ENCODE data around the gene SPATS2. TPM values are rescaled to one million over a fixed set of nuclear protein-coding genes. Genes with fewer than 3 reads are reported as not detected.

The SPATS2 gene
- total RNA-seq, 1 donor from 2014 or later, result 13.8 TPM

- DNase-seq (ENCODE audit: low spot score in 2 of 2), result no peak
- no peak for TF ChIP-seq CTCF (IDR thresholded peaks at IDR 0.05)
- intact Hi-C loops (cut with DNase I), result loop anchor here (10.0 kb wide), 1 partner anchor 281 kb away; the partner anchor contains the start of genes KMT2D and RHEBL1
- H3K36me3 ChIP-seq, result no peaks in the 10 kb centered on the region
- H3K27me3 ChIP-seq, result peaks cover 25% of the 10 kb centered on the region
- H3K4me1 ChIP-seq, result peaks cover 34 to 50% of the 10 kb centered on the region in 2 donors
- no peaks in the 10 kb centered on the region for H3K9me3 ChIP-seq
- H3K27ac ChIP-seq, result no peak overlapping the region
- peak overlapping the region; percentile 41 to 69 for H3K4me3 ChIP-seq
Measured at GRCh38 chr12:49345825-49346658, 21.2 kb upstream of the SPATS2 start.

- intact Hi-C loops (cut with DNase I), result loop anchor here (10.0 kb wide), 1 partner anchor 282 kb away; the partner anchor contains the start of genes KMT2D and RHEBL1
Measured at GRCh38 chr12:49346659-49347310, 20.5 kb upstream of the SPATS2 start, which contains the start of gene DNAJC22. TSS of gene DNAJC22 (plus strand) at chr12:49346888. CDS start at chr12:49348873, 1,985 bp downstream.

GRCh38 chr12:49347311-49348193 is 19.7 kb upstream of the SPATS2 start:
- DNase-seq (ENCODE audit: low spot score in 2 of 2), result peak in 1 of 2 donors; percentile 78
- peak overlapping the region; percentile 41 to 69 for H3K4me3 ChIP-seq
- intact Hi-C loops (cut with DNase I), result loop anchor here (10.0 kb wide), 1 partner anchor 283 kb away; the partner anchor contains the start of genes KMT2D and RHEBL1
- no peaks in the 10 kb centered on the region for H3K36me3 ChIP-seq
- H3K9me3 ChIP-seq, result no peaks in the 10 kb centered on the region
- H3K27ac ChIP-seq, result no peak overlapping the region
- peaks cover 30 to 49% of the 10 kb centered on the region in 2 donors for H3K4me1 ChIP-seq
- TF ChIP-seq CTCF (IDR thresholded peaks at IDR 0.05), result peak; percentile 85 to 93 (median 85)
- H3K27me3 ChIP-seq, result peaks cover 25% of the 10 kb centered on the region

More at GRCh38 chr12:49346659-49347310, 20.5 kb upstream of the SPATS2 start, which contains the start of gene DNAJC22:
- H3K27me3 ChIP-seq, result peaks cover 25% of the 10 kb centered on the region
- no peak for DNase-seq (ENCODE audit: low spot score in 2 of 2)
- no peaks in the 10 kb centered on the region for H3K36me3 ChIP-seq
- H3K4me3 ChIP-seq, result peak within 1 kb of the TSS; percentile 41 to 69
- no peak for TF ChIP-seq CTCF (IDR thresholded peaks at IDR 0.05)
- H3K27ac ChIP-seq, result no peak within 1 kb of the TSS
- peaks cover 34 to 50% of the 10 kb centered on the region in 2 donors for H3K4me1 ChIP-seq
- no peaks in the 10 kb centered on the region for H3K9me3 ChIP-seq

- TF ChIP-seq CTCF (IDR thresholded peaks at IDR 0.05), result no peak
- intact Hi-C loops (cut with DNase I), result loop anchor here (10.0 kb wide), 1 partner anchor 284 kb away; the partner anchor contains the start of genes KMT2D and RHEBL1
- DNase-seq (ENCODE audit: low spot score in 2 of 2), result no peak
- Histone ChIP-seq H3K27me3 (peaks cover 25% of the 10 kb centered on the region), H3K9me3 (no peaks in the 10 kb centered on the region), H3K4me1 (peaks cover 23 to 38% of the 10 kb centered on the region in 2 donors), H3K4me3 (no peak overlapping the region), H3K27ac (no peak overlapping the region), H3K36me3 (no peaks in the 10 kb centered on the region)
Measured at GRCh38 chr12:49348781-49349180, 18.5 kb upstream of the SPATS2 start.

- DNase-seq (ENCODE audit: low spot score in 2 of 2), result no peak
- no peaks in the 10 kb centered on the region for H3K36me3 ChIP-seq
- peaks cover 23 to 34% of the 10 kb centered on the region in 2 donors for H3K4me1 ChIP-seq
- H3K4me3 ChIP-seq, result no peak overlapping the region
- intact Hi-C loops (cut with DNase I), result loop anchor here (10.0 kb wide), 1 partner anchor 284 kb away; the partner anchor contains the start of genes KMT2D and RHEBL1
- no peak for TF ChIP-seq CTCF (IDR thresholded peaks at IDR 0.05)
- H3K9me3 ChIP-seq, result no peaks in the 10 kb centered on the region
- peaks cover 21% of the 10 kb centered on the region for H3K27me3 ChIP-seq
- H3K27ac ChIP-seq, result no peak overlapping the region
Measured at GRCh38 chr12:49349266-49349665, 18.0 kb upstream of the SPATS2 start.
